Right lobe of liver (tissue), 4 donors: ENCODE results near the gene KLHL30.

Experiments used
- CTCF ChIP-seq, 4 donors: fragments of 200-600 bp in 3 of 4; fragments of 450-650 bp in 1 of 4; IDR thresholded peaks; one replicate each; pipeline versions ENCODE4 v1.5.1 to v1.8.0; 2016 to 2022; ENCODE audit warnings: antibody characterized with exemption in 4 of 4, mild to moderate bottlenecking in 2 of 4
- POLR2A ChIP-seq: fragments of 450-650 bp; IDR thresholded peaks from one replicate; pipeline ENCODE4 v1.6.1; 2017; ENCODE audit warnings: antibody characterized with exemption, mild to moderate bottlenecking
- donor health status: DM: no; HTN: no; CAD: no.
- donor health status: DM: no; HTN: no; CAD: no.
- donor health status: DM: no; HTN: yes; CAD: no.

- TF ChIP-seq POLR2A (no peak), CTCF (IDR thresholded peaks at IDR 0.05) (no peak)
These were observed 23.4 kb upstream of the KLHL30 start for GRCh38 chr2:238114851-238115660.
